Liver (tissue), 9 donors: ENCODE results near the gene PUS10. TPM values are rescaled to one million over a fixed set of nuclear protein-coding genes. Genes with fewer than 3 reads are reported as not detected.

ENCODE experiments used
- DNase-seq: peaks from one replicate; pipeline ENCODE4 v3.0.0-alpha.2; 2017; ENCODE audit warnings: low spot score
- H3K27ac ChIP-seq, 2 donors: one replicate each; pipeline ENCODE4 v1.7.0; 2013; ENCODE audit warnings: inconsistent platforms in 2 of 2, low read length in 2 of 2, control low read depth in 1 of 2, low read depth in 1 of 2, mild to moderate bottlenecking in 1 of 2
- H3K27me3 ChIP-seq, 4 donors: one replicate each; pipeline versions ENCODE4 v1.6.1 to v1.7.0; 2013; ENCODE audit warnings: low read length in 3 of 4, inconsistent platforms in 1 of 4, mild to moderate bottlenecking in 1 of 4, moderate library complexity in 1 of 4; ENCODE audit not compliant: control insufficient read depth in 4 of 4, insufficient read depth in 4 of 4
- H3K36me3 ChIP-seq, 4 donors: one replicate each; pipeline versions ENCODE4 v1.6.1 to v1.7.0; 2013; ENCODE audit warnings: low read length in 3 of 4, mild to moderate bottlenecking in 3 of 4, low read depth in 1 of 4, moderate library complexity in 1 of 4; ENCODE audit not compliant: control insufficient read depth in 4 of 4, insufficient read depth in 3 of 4
- H3K4me1 ChIP-seq, 4 donors: one replicate each; pipeline versions ENCODE4 v1.6.1 to v1.7.0; 2013; ENCODE audit warnings: low read length in 3 of 4, mild to moderate bottlenecking in 3 of 4, moderate library complexity in 1 of 4; ENCODE audit not compliant: control insufficient read depth in 4 of 4, insufficient read depth in 4 of 4
- H3K4me3 ChIP-seq, 3 donors: one replicate each; pipeline versions ENCODE4 v1.6.1 to v1.7.0; 2013; ENCODE audit warnings: low read length in 3 of 3, control low read depth in 1 of 3, low read depth in 1 of 3, mild to moderate bottlenecking in 1 of 3
- H3K9ac ChIP-seq, 2 donors: one replicate each; pipeline ENCODE4 v1.7.0; 2013; ENCODE audit warnings: low read length in 2 of 2, mild to moderate bottlenecking in 2 of 2, moderate library complexity in 2 of 2, control low read depth in 1 of 2, low read depth in 1 of 2
- H3K9me3 ChIP-seq, 4 donors: one replicate each; pipeline versions ENCODE4 v1.6.1 to v1.7.0; 2013; ENCODE audit warnings: low read length in 3 of 4; ENCODE audit not compliant: control insufficient read depth in 4 of 4
- EGR1 ChIP-seq, 2 donors: IDR thresholded peaks; 2 replicates each; pipeline ENCODE4 v1.6.1; 2016 to 2018; ENCODE audit warnings: antibody characterized with exemption in 2 of 2, low read depth in 2 of 2
- FOXA1 ChIP-seq: IDR thresholded peaks from 2 replicates; pipeline ENCODE4 v1.6.1; 2016; ENCODE audit warnings: antibody characterized with exemption
- FOXA2 ChIP-seq: IDR thresholded peaks from 2 replicates; pipeline ENCODE4 v1.6.1; 2016; ENCODE audit warnings: antibody characterized with exemption
- GABPA ChIP-seq, 2 donors: IDR thresholded peaks in 1 of 2; conservative IDR thresholded peaks in 1 of 2; 2 replicates each; pipeline ENCODE4 v1.6.1; 2016; ENCODE audit warnings: antibody characterized with exemption in 2 of 2, mild to moderate bottlenecking in 1 of 2, moderate library complexity in 1 of 2
- HNF4A ChIP-seq, 2 donors: conservative IDR thresholded peaks; 2 replicates each; pipeline ENCODE4 v1.6.1; 2016; ENCODE audit warnings: antibody characterized with exemption in 2 of 2, mild to moderate bottlenecking in 2 of 2
- HNF4G ChIP-seq: IDR thresholded peaks from 2 replicates; pipeline ENCODE4 v1.6.1; 2016; ENCODE audit warnings: antibody characterized with exemption
- JUND ChIP-seq, 2 donors: IDR thresholded peaks; 2 replicates each; pipeline ENCODE4 v1.6.1; 2016; ENCODE audit warnings: antibody characterized with exemption in 2 of 2
- NR2F2 ChIP-seq: IDR thresholded peaks from 2 replicates; pipeline ENCODE4 v1.6.1; 2016; ENCODE audit warnings: antibody characterized with exemption
- RAD21 ChIP-seq, 2 donors: IDR thresholded peaks; 2 replicates each; pipeline ENCODE4 v1.6.1; 2016; ENCODE audit warnings: antibody characterized with exemption in 2 of 2, mild to moderate bottlenecking in 2 of 2
- RXRA ChIP-seq, 2 donors: IDR thresholded peaks; 2 replicates each; pipeline ENCODE4 v1.6.1; 2017 to 2018; ENCODE audit warnings: antibody characterized with exemption in 2 of 2, mild to moderate bottlenecking in 1 of 2
- SP1 ChIP-seq: IDR thresholded peaks from 2 replicates; pipeline ENCODE4 v1.6.1; 2018; ENCODE audit warnings: antibody characterized with exemption, mild to moderate bottlenecking
- TAF1 ChIP-seq: conservative IDR thresholded peaks from 2 replicates; pipeline ENCODE4 v1.6.1; 2016; ENCODE audit warnings: antibody characterized with exemption, mild to moderate bottlenecking
- YY1 ChIP-seq: IDR thresholded peaks from 2 replicates; pipeline ENCODE4 v1.6.1; 2016; ENCODE audit warnings: antibody characterized with exemption, mild to moderate bottlenecking
- WGBS: extraction: QIAGEN DNeasy Blood & Tissue Kit; methylation state at CpG from one replicate; pipeline ENCODE4 v1.1.7; 2013; 5-methylcytosine and 5-hydroxymethylcytosine counted together
- polyA plus RNA-seq, 2 donors: library from polyadenylated mRNA; stranded (reverse) in 1 of 2; unstranded in 1 of 2; fragments of 200-250 nt in 1 of 2; fragments of >200 nt in 1 of 2; fragmentation: Nextera tagmentation in 1 of 2; extraction: Ambion mirVana in 1 of 2; gene quantifications; one replicate each; pipeline versions ENCODE4 v1.2.1 to v1.2.3, GENCODE V29; 2013 to 2015
- total RNA-seq, 2 donors: library from RNA; depleted of rRNA; stranded (reverse); fragments of >200 nt; gene quantifications; one replicate each; pipeline ENCODE4 v1.2.3, GENCODE V29; 2014
- TF ChIP-seq, protein P1 (sequence below): IDR thresholded peaks from 2 replicates; pipeline ENCODE4 v1.6.1; 2016; ENCODE audit warnings: antibody characterized with exemption, mild to moderate bottlenecking
- TF ChIP-seq, protein P2 (sequence below): fragments of 150-350 bp; IDR thresholded peaks from 2 replicates; pipeline ENCODE4 v1.5.1; 2017; ENCODE audit warnings: improper control_type of control experiment, low read depth, low read length; ENCODE audit not compliant: missing input control
- TF ChIP-seq, protein P3 (sequence below): IDR thresholded peaks from 2 replicates; pipeline ENCODE4 v1.6.1; 2016; ENCODE audit warnings: antibody characterized with exemption
- TF ChIP-seq, protein P4 (sequence below): IDR thresholded peaks from 2 replicates; pipeline ENCODE4 v1.6.1; 2016; ENCODE audit warnings: antibody characterized with exemption
- TF ChIP-seq, protein P5 (sequence below): IDR thresholded peaks from 2 replicates; pipeline ENCODE4 v1.6.1; 2016; ENCODE audit warnings: antibody characterized with exemption
- donor health status: healthy.
- donor health status: healthy.
- donor health status: healthy.
- donor health status: healthy.
- donor health status: healthy.

Gene PUS10
- total and polyA plus RNA-seq, 4 donors: 4.3 to 19.6 (median 6.4) TPM

DNA sequence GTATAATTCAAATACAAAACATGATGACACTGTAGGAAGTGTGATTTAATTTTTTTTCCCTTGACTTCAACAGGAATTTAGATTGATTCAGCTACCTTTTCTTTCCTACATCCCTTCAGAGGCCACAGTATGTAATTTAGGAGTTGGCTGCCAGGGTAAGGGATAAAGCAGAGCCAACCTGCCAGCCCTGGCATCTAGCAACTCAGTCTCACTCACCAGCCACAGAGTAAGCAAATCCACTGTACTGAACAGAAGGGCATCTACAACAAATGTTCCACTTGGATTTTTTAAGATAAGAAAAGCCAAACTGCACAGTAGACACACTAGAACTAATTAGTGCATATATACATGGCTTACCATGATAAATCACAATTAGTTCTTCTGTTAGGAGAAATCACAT is 54.9 kb downstream of the PUS10 start (continued):
- no peak for TF ChIP-seq GABPA (IDR thresholded peaks at IDR 0.05 in 1 of 2, conservative IDR thresholded peaks at IDR 0.05 in 1 of 2)
- TF ChIP-seq, protein P1, sequence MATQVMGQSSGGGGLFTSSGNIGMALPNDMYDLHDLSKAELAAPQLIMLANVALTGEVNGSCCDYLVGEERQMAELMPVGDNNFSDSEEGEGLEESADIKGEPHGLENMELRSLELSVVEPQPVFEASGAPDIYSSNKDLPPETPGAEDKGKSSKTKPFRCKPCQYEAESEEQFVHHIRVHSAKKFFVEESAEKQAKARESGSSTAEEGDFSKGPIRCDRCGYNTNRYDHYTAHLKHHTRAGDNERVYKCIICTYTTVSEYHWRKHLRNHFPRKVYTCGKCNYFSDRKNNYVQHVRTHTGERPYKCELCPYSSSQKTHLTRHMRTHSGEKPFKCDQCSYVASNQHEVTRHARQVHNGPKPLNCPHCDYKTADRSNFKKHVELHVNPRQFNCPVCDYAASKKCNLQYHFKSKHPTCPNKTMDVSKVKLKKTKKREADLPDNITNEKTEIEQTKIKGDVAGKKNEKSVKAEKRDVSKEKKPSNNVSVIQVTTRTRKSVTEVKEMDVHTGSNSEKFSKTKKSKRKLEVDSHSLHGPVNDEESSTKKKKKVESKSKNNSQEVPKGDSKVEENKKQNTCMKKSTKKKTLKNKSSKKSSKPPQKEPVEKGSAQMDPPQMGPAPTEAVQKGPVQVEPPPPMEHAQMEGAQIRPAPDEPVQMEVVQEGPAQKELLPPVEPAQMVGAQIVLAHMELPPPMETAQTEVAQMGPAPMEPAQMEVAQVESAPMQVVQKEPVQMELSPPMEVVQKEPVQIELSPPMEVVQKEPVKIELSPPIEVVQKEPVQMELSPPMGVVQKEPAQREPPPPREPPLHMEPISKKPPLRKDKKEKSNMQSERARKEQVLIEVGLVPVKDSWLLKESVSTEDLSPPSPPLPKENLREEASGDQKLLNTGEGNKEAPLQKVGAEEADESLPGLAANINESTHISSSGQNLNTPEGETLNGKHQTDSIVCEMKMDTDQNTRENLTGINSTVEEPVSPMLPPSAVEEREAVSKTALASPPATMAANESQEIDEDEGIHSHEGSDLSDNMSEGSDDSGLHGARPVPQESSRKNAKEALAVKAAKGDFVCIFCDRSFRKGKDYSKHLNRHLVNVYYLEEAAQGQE: no peak
- no peak for TF ChIP-seq FOXA1
- no peak for TF ChIP-seq YY1

DNA sequence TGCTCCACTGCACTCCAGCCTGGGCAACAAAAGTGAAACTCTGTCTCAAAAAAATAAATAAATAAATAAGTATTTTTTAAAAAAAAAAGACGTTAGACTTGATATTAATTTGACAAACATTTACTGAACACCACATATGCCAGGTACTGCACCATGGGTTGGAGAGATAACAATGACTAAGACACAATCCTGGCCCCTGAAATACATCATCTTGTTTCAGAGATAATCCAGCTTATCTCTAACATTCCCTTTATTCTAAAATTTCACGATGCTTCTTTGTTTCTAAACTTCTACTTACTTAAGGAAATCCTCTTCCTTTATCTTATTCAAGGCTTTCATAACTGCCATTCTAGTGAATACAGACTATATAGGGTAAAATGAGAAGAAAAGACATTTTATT is 55.5 kb downstream of the PUS10 start:
- 81% methylated on average over 2 of the region's 2 CpGs for WGBS
- Histone ChIP-seq H3K9ac (no peak overlapping the region), H3K27ac (no peak overlapping the region), H3K4me1 (no peaks in the 10 kb centered on the region), H3K4me3 (no peak overlapping the region), H3K27me3 (no peaks in the 10 kb centered on the region), H3K9me3 (no peaks in the 10 kb centered on the region), H3K36me3 (peaks cover 4 to 9% (median 6%) of the 10 kb centered on the region in 4 donors)
- DNase-seq: no peak
- TF ChIP-seq GABPA (IDR thresholded peaks at IDR 0.05 in 1 of 2, conservative IDR thresholded peaks at IDR 0.05 in 1 of 2) (no peak), HNF4A (conservative IDR thresholded peaks at IDR 0.05) (no peak), HNF4G (no peak), EGR1 (IDR thresholded peaks at IDR 0.05; ENCODE audit: low read depth in 2 of 2) (no peak), SP1 (no peak), FOXA2 (no peak), FOXA1 (no peak), TAF1 (no peak), RAD21 (IDR thresholded peaks at IDR 0.05) (no peak), JUND (IDR thresholded peaks at IDR 0.05) (no peak), NR2F2 (no peak), YY1 (no peak), RXRA (IDR thresholded peaks at IDR 0.05) (no peak)
- TF ChIP-seq, protein P2, sequence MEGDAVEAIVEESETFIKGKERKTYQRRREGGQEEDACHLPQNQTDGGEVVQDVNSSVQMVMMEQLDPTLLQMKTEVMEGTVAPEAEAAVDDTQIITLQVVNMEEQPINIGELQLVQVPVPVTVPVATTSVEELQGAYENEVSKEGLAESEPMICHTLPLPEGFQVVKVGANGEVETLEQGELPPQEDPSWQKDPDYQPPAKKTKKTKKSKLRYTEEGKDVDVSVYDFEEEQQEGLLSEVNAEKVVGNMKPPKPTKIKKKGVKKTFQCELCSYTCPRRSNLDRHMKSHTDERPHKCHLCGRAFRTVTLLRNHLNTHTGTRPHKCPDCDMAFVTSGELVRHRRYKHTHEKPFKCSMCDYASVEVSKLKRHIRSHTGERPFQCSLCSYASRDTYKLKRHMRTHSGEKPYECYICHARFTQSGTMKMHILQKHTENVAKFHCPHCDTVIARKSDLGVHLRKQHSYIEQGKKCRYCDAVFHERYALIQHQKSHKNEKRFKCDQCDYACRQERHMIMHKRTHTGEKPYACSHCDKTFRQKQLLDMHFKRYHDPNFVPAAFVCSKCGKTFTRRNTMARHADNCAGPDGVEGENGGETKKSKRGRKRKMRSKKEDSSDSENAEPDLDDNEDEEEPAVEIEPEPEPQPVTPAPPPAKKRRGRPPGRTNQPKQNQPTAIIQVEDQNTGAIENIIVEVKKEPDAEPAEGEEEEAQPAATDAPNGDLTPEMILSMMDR: no peak
- TF ChIP-seq, protein P3, sequence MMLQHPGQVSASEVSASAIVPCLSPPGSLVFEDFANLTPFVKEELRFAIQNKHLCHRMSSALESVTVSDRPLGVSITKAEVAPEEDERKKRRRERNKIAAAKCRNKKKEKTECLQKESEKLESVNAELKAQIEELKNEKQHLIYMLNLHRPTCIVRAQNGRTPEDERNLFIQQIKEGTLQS: no peak
- TF ChIP-seq, protein P4, sequence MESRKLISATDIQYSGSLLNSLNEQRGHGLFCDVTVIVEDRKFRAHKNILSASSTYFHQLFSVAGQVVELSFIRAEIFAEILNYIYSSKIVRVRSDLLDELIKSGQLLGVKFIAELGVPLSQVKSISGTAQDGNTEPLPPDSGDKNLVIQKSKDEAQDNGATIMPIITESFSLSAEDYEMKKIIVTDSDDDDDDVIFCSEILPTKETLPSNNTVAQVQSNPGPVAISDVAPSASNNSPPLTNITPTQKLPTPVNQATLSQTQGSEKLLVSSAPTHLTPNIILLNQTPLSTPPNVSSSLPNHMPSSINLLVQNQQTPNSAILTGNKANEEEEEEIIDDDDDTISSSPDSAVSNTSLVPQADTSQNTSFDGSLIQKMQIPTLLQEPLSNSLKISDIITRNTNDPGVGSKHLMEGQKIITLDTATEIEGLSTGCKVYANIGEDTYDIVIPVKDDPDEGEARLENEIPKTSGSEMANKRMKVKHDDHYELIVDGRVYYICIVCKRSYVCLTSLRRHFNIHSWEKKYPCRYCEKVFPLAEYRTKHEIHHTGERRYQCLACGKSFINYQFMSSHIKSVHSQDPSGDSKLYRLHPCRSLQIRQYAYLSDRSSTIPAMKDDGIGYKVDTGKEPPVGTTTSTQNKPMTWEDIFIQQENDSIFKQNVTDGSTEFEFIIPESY: no peak
- TF ChIP-seq, protein P1: no peak
- TF ChIP-seq, protein P5, sequence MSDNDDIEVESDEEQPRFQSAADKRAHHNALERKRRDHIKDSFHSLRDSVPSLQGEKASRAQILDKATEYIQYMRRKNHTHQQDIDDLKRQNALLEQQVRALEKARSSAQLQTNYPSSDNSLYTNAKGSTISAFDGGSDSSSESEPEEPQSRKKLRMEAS: no peak
